GM21526 (cell line): ENCODE results near the gene SRRT.
"Not testable (repeated sequence)": the region's sequence is repeated elsewhere in the genome, so short reads cannot be mapped to it uniquely, and the experiment has no call there.

Experiments used
- ATAC-seq: cut with Tn5 transposase; IDR thresholded peaks from one replicate; pipeline ENCODE4 v1.9.1; 2021; ENCODE audit warnings: moderate library complexity; ENCODE audit not compliant: unreplicated experiment, low FRiP score

The SRRT gene

DNA sequence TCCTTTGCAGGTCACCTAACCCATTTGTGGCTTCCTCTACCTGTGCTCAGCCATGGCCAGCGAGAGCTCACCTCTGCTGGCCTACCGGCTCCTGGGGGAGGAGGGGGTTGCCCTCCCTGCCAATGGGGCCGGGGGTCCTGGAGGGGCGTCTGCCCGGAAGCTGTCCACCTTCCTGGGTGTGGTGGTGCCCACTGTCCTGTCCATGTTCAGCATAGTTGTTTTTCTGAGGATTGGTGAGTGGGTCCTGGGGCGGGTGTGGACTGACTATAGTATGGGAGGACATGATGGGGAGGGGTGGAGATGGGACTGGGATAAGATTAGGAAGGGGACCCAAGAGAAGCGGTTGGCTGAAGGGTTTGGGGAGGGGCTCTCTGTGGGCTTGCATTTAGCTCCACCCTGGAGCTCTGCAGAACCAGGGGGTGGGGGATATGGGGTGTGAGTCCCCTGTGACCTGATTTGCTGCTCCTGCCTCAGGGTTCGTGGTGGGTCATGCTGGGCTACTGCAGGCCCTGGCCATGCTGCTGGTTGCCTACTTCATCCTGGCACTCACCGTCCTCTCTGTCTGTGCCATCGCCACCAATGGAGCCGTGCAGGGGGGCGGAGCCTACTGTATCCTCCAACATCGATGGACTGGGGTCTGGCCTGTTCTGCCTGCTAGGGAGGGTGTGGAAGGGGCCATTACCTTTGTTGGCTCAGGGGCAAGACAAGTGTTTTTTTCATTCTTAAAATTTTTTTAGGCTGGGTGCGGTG, 20.6 kb upstream of the SRRT start:
- no peak for ATAC-seq

DNA sequence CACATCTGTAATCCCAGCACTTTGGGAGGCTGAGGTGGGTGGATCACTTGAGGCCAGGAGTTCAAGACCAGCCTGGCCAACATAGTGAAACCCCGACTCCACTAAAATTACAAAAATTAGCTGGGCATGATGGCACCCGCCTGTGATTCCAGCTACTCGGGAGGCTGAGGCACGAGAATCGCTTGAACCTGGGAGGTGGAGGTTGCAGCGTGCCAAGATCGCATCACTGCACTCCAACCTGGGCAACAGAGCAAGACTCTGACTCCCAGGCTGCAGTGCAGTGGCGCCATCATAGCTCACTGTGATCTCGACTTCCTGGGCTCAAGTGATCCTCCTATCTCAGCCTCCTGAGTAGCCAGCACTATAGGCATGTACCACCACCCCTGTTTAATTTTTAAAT, 20.0 kb upstream of the SRRT start:
- ATAC-seq, result not testable (repeated sequence)

DNA sequence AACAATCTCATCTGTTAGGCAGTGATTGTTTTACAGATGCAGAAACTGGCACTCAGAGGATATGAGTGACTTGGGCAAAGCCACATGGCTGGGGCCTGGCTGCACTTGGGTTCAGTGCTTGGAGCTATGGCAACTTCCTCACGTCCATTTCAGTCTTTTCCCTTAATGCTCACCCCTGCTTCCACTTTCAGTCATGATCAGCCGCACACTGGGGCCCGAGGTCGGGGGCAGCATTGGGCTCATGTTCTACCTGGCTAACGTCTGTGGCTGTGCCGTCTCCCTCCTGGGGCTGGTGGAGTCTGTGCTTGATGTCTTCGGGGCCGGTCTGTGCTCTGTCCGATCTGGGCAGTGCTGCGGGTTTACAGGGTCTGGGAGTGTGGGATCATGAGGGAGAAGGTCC, 19.4 kb upstream of the SRRT start:
- ATAC-seq, result no peak

DNA sequence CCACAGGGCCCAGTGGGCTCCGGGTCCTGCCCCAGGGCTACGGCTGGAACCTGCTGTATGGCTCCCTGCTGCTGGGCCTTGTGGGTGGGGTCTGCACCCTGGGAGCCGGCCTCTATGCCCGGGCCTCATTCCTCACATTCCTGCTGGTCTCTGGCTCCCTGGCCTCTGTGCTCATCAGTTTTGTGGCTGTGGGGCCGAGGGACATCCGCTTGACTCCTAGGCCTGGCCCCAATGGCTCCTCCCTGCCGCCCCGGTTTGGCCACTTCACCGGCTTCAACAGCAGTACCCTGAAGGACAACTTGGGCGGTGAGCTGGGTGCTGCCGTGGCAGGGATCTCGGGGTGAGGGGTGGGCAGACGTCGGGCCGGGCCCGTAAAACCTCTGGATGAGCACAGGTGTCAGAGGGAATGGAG, 18.0 kb upstream of the SRRT start:
- no peak for ATAC-seq

DNA sequence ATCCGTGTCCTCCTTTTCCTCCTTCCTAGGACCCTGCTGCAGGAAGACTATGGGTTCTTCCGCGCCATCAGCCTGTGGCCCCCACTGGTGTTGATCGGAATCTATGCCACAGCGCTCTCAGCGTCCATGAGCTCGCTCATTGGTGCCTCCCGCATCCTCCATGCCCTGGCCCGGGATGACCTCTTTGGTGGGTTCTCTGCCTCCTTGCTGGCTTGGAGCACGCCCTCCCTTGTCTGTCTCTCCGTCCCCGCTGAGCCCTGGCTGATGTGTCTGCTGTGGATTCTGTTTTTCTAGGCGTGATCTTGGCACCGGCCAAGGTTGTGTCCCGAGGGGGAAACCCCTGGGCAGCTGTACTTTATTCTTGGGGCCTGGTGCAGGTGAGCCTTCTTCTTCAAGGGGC, 15.0 kb upstream of the SRRT start:
- no peak for ATAC-seq

DNA sequence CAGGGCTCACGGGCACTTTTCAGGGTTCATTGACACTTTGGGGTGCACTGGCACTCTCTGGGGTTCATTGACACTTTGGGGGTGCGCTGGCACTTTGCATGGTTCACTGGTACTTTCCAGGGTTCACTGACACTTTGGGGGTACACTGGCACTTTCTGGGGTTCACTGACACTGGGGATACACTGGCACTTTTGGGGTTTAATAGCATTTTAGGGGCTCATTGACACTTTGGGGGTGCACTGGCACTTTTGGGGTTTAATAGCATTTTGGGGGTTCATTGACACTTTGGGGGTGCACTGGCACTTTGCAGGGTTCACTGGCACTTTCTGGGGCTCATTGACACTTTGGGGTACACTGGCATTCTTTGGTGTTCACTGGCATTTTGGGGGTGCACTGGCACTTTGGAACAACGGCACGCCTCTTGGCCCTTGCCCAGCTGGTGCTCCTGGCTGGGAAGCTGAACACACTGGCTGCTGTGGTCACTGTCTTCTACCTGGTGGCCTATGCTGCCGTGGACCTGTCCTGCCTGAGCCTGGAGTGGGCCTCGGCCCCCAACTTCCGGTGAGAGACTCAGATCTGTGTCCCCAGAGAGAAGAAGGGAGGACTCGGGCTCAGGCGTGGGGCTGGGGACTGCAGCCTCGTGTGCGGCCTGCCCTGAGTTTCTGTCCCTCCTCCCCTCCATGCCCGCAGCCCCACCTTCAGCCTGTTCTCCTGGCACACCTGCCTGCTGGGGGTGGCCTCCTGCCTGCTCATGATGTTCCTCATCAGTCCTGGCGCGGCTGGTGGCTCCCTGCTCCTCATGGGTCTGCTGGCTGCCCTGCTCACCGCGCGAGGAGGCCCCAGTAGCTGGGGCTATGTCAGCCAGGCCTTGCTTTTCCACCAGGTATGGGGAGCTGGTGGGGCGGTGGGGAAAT, 13.9 kb upstream of the SRRT start:
- no peak for ATAC-seq

DNA sequence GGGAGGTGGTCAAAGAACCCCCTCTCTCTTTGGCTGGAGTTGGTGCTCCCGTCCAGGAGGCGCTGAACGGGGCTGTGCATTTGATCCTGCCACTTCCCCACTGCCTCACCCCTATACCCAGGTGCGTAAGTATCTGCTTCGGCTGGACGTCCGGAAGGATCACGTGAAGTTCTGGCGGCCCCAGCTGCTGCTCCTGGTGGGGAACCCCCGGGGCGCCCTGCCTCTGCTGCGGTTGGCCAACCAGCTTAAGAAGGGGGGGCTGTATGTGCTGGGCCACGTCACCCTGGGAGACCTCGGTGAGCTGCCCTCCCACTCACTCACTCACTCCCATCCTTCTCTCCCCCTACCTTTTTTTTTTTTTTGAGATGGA, 13.3 kb upstream of the SRRT start:
- ATAC-seq, result no peak

DNA sequence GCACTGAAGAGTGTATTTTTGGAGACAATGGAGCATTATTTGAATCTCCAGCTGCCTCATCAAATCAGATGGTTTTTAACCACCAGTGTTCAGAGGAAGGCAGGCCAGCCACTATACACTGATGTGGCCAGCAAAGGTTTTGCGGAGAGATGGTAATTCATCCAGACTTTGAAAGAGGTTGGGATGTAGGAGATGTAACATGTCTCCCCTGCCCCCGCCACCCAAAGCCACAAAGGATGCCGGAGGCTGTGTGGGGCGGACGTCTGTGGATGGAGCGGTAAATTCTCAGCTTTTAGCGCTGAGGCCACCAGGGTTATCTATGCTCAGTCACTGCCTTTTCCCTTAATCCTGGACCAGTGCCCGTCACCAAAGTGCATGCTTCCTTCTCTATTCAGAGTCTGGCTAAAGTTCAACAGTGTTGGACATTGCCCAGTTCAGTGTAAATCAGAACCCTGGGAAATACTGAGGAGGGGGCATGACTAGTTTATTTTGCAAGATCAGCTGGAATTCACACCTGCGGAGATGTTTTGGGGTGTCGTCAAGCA, 11.4 kb upstream of the SRRT start:
- no peak for ATAC-seq

DNA sequence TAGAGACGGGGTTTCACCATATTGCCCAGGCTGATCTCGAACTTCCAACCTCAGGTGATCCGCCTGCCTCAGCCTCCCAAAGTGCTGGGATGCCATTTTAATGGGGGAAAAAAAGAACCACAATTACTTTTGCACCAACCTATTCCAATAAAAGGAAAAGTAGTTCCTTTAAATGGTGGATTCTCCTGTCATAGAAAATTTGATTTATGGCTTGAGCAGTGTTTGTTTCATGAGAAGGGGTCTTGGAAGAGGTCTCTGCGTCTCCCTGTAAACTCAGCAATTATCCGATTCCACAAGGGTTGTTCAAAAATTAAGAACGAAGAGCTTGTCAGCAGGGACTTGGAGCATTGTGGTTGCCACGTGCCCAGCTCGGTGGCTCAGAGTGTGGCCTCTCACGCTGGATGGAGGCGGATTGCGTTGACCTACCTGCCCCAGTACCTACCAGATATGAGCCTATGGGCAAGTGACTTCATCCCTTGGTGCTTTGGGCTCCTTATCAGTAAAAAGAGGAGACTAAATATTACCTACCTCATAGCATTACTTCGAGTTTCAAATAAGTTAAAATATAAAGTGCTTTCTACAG, 10.5 kb upstream of the SRRT start:
- ATAC-seq, result no peak

DNA sequence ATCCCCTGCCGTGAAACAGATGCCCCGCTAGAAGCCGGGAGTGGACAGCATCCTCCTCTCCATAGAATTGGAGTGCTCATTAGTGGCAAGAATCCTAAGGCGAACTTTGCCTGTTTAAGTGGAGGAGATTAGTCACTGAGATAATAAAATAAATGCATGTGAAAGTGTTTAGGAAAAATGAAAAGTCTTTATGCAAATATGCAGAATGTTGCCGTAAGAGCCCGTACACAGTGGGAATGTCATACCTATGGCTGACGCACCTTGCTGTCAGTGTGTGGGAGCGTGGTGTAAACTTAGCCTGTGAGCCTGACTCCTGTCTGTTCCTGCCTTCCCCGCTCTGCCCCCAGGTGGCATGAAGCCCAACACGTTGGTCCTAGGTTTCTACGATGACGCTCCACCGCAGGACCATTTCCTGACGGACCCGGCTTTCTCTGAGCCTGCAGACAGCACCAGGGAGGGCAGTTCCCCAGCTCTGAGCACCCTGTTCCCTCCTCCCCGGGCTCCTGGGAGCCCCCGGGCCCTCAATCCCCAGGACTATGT, 9.5 kb upstream of the SRRT start:
- no peak for ATAC-seq

DNA sequence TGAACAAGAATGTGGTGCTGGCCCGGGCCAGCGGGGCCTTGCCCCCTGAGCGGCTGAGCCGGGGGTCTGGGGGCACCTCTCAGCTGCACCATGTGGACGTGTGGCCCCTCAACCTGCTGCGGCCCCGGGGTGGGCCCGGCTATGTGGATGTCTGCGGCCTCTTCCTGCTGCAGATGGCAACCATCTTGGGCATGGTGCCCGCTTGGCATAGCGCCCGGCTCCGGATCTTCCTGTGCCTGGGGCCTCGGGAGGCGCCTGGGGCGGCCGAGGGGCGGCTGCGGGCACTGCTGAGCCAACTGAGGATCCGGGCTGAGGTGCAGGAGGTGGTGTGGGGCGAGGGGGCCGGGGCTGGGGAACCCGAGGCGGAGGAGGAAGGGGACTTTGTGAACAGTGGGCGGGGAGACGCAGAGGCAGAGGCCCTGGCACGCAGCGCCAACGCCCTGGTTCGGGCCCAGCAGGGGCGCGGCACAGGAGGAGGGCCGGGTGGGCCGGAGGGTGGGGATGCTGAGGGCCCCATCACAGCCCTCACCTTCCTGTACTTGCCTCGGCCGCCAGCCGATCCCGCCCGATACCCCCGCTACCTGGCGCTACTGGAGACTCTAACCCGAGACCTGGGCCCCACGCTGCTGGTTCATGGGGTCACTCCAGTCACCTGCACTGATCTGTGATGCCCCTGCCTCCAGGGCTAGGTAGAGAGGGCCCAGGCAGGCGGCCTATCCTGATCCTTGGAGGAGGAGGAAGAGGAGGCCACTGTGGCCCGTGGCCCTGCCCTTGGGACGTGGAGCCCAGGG, 8.8 kb upstream of the SRRT start:
- ATAC-seq, result no peak

DNA sequence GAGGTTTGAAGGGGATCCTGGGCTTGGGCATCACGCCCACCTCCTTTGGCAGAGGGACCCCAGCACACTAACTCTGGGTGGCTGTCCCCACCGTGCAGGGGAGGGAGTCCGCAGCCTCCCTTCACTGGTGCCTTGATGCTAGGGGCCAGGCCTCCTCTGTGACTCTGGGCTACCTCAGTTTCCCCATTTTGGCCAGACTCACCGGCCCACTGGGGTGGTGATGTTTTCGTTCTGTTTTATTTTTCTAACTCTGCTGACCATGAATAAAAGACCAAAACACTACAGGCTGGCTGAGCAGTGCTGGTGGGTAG, 8.2 kb upstream of the SRRT start:
- no peak for ATAC-seq

DNA sequence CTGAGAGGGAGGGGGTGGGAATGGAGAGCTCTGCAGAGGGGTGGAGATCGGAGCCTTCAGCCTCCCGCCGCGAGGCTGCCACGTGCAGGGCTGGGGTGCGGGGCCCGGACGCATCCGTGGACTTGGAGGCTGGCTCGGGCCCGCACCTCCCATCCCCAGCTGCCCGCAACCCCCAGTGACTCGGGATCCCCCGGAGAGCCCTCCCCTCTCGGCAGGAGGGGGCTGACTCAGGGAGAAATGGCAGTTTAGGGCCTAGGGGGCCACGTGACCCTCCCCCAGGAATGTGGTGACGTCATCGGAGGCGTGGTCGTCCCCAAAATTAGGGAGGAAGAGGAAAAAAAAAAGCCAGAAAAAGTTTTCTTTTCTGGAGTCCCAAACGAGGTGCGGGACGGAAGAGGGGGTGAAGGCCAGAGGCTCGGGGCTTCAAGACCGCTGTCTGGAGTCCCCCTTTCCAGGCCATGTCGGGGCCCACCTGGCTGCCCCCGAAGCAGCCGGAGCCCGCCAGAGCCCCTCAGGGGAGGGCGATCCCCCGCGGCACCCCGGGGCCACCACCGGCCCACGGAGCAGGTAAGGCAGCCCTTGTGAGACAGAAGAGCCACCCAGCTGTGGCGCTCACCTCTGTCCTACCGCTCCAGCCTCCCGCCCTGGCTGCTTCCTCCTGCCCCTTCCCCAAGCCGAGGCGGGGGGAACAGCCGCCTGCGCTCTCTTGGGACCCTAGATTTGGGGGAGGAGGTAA, 7.7 kb upstream of the SRRT start, which contains the start of gene TRIP6:
TSS of gene TRIP6 (plus strand) at position 348 of the 736 bp plus-strand sequence. CDS start at position 459, 111 bp downstream.
- ATAC-seq, result no peak

DNA sequence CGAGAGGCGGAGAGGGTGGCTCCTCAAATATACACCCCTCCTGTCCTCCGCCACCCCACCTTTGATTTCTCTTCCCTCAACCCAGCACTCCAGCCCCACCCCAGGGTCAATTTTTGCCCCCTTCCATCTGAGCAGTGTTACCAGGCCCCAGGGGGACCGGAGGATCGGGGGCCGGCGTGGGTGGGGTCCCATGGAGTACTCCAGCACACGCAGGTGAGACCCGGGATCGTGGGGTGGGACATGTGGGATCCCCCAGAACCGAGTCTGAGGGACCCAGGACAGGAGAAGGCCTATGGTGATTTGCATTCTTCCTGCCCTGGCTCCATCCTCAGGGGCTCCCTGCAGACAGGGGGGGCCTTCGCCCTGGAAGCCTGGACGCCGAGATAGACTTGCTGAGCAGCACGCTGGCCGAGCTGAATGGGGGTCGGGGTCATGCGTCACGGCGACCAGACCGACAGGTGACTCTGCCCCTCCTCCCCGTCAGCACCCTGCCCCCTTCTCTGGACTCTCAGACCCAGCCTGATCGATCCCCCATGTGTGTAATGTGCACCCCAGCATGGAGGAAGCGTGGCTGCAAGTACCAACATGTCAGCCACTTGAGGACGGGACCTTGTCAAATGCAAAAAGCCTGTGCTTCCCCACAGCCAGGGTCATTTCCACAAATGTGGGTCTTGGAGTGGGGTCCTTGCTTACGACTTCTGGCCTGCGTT, 7.0 kb upstream of the SRRT start:
- ATAC-seq, result no peak

DNA sequence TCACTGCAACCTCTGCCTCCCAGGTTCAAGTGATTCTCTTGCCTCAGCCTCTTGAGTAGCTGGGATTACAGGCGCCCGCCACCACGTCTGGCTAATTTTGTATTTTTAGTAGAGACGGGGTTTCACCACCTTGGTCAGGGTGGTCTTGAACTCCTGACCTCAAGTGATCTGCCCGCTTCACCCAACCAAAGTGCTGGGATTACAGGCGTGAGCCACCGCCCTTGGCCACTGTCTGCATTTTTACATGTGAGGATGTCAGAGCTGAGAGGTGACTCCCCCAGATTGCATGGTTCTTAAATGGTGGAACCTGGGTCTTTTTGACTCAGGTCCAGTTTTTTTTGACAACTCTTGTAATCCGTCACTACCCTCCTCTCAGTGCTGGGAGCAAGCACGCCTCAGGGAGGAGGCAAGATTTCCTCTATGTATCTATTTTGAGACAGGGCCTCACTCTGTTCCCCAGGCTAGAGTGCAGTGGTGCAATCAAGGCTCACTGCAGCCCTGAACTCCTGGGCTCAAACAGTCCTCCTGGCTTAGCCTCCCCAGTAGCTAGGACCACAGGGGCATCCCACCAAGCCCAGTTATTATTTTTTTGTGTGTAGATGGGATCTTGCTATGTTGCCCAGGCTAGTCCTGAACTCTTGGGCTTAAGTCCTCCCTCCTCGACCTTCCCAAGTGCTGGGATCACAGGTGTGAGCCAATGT, 1.2 kb upstream of the SRRT start:
- ATAC-seq, result no peak

DNA sequence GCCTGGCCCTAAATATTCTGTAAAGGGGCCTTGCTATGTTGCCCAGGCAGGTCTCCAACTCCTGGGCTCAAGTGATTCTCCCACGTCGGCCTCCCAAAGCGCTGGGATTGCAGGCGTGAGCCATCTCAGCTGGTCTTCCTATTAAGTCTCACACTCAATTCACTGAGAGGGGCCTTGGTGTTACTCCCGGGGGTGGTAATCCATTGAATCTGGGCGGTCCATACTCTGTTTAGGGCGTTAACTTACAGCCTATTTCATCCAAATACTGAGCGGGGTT, 665 bp upstream of the SRRT start:
- ATAC-seq, result no peak

DNA sequence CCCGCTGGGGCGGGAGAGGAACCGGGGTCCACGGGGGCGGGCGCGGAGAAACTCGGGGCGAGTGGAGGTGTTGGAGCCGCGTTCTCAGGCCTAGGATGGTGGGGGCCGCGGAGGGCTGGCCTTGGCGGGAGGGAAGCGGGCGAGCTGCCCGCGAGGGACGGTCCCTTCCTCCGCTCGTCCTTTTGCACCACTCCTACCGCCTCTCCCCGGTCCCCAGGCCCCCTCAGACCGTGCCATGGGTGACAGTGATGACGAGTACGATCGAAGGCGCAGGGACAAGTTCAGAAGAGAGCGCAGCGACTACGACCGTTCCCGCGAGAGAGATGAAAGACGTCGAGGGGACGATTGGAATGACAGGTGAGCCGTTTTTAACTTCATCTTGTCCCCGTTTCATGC, 451 bp downstream of the SRRT start:
- ATAC-seq, result peak; percentile 14

DNA sequence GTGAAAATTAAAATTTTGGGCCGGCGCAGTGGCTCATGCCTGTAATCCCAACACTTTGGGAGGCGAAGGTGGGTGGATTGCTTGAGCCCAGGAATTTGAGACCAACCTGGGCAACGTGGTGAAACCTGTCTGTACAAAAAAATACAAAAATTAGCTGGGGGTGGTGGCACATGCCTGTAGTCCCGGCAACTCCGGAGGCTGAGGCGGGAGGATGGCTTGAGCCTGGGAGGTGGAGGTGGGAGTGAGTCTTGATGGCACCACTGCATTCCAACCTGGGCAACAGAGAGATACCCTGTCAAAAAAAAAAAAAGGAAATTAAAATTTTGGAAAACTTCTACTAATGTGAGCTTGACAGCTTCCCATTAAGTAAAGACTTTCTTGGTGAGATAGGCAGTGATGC, 3.1 kb downstream of the SRRT start:
- no peak for ATAC-seq

DNA sequence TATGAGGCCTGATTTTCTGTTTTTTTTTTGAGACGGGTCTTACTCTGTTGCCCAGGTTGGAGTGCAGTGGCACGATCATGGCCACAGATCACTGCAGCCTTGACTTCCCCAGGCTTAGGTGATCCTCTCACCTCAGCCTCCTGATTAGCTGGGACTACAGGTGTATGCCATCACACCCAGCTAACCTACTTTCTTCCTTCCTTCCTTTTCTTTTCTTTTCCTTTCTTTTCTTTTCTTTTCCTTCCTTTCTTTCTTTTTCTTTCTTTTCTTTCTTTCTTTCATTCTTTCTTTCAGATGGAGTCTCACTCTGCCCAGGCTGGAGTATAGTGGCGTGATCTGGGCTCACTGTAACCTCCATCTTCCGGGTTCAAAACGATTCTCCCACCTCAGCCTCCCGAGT, 3.8 kb downstream of the SRRT start:
- ATAC-seq, result no peak
